Neural progenitor cell (in vitro differentiated cells): ENCODE data around the gene HOATZ.

Experiments
- CTCF ChIP-seq: fragments of 200-600 bp; sonication (generic); IDR thresholded peaks from 2 replicates; pipeline ENCODE4 v1.5.1; 2017; ENCODE audit warnings: antibody characterized with exemption, mild to moderate bottlenecking
- EZH2 ChIP-seq: fragments of 200-600 bp; sonication (generic); IDR thresholded peaks from 2 replicates; pipeline ENCODE4 v1.6.1; 2017; ENCODE audit warnings: antibody characterized with exemption, mild to moderate bottlenecking, moderate library complexity

GRCh38 chr11:111537336-111537860 lies 22.8 kb downstream of the HOATZ start:
- no peak for TF ChIP-seq CTCF
- TF ChIP-seq EZH2 = no peak
